ENCODE results near the gene THOC2.

DNA sequence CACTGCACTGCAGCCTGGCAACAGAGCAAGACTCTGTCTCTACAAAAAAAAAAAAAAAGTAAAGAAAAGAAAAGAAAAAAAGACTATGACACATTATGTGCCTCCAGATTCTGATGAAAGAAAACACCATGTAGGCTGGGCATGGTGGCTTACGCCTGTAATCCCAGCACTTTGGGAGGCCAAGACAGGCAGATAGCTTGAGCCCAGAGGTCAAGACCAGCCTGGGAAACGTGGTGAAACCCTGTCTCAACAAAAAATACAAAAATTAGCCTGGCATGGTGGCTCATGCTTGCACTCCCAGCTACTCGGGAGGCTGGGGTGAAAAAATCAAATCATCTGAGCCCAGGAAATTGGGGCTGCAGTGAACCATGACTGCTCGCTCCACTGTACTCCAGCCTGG lies 19.4 kb downstream of the THOC2 start:
- TF ChIP-seq, protein P1, sequence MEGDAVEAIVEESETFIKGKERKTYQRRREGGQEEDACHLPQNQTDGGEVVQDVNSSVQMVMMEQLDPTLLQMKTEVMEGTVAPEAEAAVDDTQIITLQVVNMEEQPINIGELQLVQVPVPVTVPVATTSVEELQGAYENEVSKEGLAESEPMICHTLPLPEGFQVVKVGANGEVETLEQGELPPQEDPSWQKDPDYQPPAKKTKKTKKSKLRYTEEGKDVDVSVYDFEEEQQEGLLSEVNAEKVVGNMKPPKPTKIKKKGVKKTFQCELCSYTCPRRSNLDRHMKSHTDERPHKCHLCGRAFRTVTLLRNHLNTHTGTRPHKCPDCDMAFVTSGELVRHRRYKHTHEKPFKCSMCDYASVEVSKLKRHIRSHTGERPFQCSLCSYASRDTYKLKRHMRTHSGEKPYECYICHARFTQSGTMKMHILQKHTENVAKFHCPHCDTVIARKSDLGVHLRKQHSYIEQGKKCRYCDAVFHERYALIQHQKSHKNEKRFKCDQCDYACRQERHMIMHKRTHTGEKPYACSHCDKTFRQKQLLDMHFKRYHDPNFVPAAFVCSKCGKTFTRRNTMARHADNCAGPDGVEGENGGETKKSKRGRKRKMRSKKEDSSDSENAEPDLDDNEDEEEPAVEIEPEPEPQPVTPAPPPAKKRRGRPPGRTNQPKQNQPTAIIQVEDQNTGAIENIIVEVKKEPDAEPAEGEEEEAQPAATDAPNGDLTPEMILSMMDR (conservative IDR thresholded peaks at IDR 0.05): no peak
- TF ChIP-seq ZFX (IDR thresholded peaks at IDR 0.05): no peak
